Epithelial cell of esophagus (primary cell): Measurements from ENCODE around the gene LCP1.
A peak's percentile ranks its signal among the peaks of the same experiment; 100 is the strongest.

ENCODE experiments used
- DNase-seq: peaks from one replicate; pipeline ENCODE4 v3.0.0; 2010; ENCODE audit warnings: low read depth
- H3K4me3 ChIP-seq: 2 replicates; pipeline ENCODE4 v1.5.1; 2011; ENCODE audit warnings: mild to moderate bottlenecking, low read length, control low read depth
- CTCF ChIP-seq: IDR thresholded peaks from 2 replicates; pipeline ENCODE4 v1.5.1; 2011; ENCODE audit warnings: low read depth, mild to moderate bottlenecking, low read length, control low read depth, inconsistent platforms; ENCODE audit not compliant: insufficient read depth; ENCODE audit errors: missing control alignments

The LCP1 gene

DNA sequence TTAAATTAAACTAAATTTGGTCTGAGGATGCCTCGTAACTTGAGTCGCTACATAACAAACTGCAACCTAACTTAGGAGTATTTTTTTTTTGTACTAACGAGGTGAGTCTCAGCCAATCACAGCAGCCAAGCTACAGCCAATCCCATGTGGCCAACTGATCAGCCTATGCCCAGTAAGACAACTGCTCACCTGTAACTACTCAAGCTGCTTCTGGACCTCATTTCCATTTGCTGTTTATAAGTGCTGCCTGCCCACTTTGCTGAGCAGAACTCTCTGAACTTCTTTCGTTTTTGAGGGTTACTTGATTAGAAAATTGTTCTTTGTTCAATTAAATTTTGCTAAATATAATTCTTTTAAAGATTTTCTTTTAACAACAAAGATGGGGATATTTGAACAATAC lies 81.0 kb downstream of the LCP1 start:
- DNase-seq = no peak
- H3K4me3 ChIP-seq = no peak overlapping the region
- no peak for TF ChIP-seq CTCF

DNA sequence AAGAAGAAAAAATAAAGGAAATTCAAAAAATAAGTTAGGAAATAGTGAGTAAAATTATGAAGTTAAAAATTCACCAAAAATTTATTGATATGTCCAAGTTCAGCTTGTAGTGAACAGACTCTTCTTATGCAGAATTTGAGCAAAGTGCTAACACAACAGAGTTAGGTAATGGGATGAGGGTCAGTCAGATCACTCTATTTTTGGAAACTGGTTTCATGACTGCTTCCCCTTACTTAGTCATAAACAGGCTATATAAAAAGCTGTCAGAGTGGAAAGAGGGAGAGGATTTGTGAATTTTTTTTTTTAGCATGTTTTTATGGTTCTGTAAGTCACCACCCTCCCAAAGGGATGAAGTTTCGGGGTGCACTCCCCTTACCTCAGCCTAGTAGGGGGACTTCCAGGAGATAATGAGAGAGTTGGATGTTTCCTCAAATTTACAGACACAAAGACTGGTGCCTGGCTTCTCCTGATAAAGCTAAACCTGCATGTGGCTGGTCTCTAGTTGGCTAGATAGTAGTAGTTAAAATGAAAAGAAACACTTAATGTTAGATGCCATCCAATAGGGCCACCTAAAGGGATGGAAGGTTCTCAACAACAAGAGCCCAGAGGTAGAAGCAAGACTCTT lies 81.7 kb downstream of the LCP1 start:
- peak; percentile 24 for DNase-seq
- H3K4me3 ChIP-seq = no peak overlapping the region
- no peak for TF ChIP-seq CTCF

- DNase-seq = no peak
- no peak overlapping the region for H3K4me3 ChIP-seq
- TF ChIP-seq CTCF = no peak
These were observed 84.3 kb downstream of the LCP1 start for GRCh38 chr13:46097663-46098062.

- no peak for TF ChIP-seq CTCF
- no peak overlapping the region for H3K4me3 ChIP-seq
- DNase-seq = peak; percentile 35
These were observed 85.0 kb downstream of the LCP1 start for GRCh38 chr13:46097015-46097414.

- no peak for TF ChIP-seq CTCF
- H3K4me3 ChIP-seq = no peak overlapping the region
- no peak for DNase-seq
These were observed 87.5 kb downstream of the LCP1 start for GRCh38 chr13:46094478-46094877.

- no peak overlapping the region for H3K4me3 ChIP-seq
- TF ChIP-seq CTCF = no peak
- no peak for DNase-seq
These were observed 93.0 kb downstream of the LCP1 start for GRCh38 chr13:46088821-46089562.

DNA sequence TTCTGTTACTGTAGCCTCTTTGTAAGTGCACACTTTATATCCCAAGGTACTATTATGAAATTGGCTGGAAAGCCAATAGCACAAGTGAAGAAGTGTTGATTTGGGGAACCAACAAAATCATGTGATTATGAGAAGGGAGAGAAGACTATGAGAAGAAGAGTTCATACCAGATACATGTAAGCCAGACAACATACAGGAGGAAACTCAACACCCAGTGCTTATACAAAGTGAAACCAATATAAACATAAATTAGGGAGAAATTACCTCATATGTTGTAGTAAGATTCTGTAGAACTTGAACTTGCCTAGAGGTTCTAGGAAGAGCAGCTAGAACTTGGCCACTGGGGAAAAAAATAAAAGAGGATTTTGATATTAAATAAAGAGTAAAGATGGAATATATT lies 94.5 kb downstream of the LCP1 start:
- no peak overlapping the region for H3K4me3 ChIP-seq
- no peak for DNase-seq
- TF ChIP-seq CTCF = no peak
